Measurements from ENCODE around the gene APOB. TPM values are rescaled to one million over a fixed set of nuclear protein-coding genes. Genes with fewer than 3 reads are reported as not detected.

The APOB gene
- total and polyA plus RNA-seq, 2 of the 13 experiments (the other 11 are each of a cell fraction or from before 2014, with no cell fraction given) = 1,569 to 2,515 TPM

DNA sequence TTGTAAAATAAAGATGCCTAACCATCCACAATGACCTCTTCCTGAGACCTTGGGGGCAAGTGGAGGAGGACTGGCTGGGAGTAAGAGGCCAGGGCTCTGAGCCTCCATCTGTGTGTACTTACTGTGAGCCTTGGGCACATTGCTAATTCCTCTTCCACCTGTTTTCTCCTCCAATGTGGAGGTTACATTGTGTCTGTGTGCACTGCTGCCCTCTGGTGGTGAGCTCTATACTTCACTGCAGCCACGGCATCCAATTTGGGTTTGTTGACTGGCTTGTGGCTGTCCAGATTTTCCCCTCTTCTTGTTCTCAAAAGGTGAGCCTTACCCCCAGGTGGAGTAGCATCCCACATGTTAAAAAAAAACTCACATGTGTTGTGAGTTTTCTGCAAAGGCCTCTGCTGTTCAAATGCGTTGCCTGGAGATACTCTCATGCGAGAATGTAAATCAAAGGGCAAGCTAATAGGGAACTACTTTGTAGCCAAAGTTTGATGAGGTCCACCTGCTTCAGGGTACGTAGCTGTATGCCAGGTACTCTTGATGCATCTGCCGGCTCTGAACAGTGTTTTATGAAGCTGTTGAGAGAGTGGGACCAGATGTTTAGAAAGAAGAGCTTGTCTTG lies 80.8 kb downstream of the APOB start (continued):
- TF ChIP-seq ZNF713 (CRISPR knock-in tag; IDR thresholded peaks at IDR 0.05) (no peak), ZMYM3 (CRISPR knock-in tag; IDR thresholded peaks at IDR 0.05) (no peak), ERF (CRISPR knock-in tag; IDR thresholded peaks at IDR 0.05) (peak; percentile 65; the same call in 1 of the 2 replicates), HMGXB4 (CRISPR knock-in tag; IDR thresholded peaks at IDR 0.05; ENCODE audit: borderline replicate concordance in 1 of 2, low read depth in 1 of 2) (0 out of 4 replicates have a peak, but pooled peaks of 1 of the 2 experiments have one; percentile 54), MIER2 (CRISPR knock-in tag; IDR thresholded peaks at IDR 0.05) (peak; percentile 80; the same call in 1 of the 2 replicates), FOXA3 (CRISPR knock-in tag; IDR thresholded peaks at IDR 0.05) (peak; percentile 30; the same call in 1 of the 2 replicates), THAP11 (CRISPR knock-in tag; IDR thresholded peaks at IDR 0.05) (0 out of 2 replicates have a peak, but pooled peaks have one; percentile 27), ZNF644 (CRISPR knock-in tag; IDR thresholded peaks at IDR 0.05; ENCODE audit: low read depth) (no peak), SMAD9 (CRISPR knock-in tag; IDR thresholded peaks at IDR 0.05) (no peak), ZNF761 (CRISPR knock-in tag; conservative IDR thresholded peaks at IDR 0.05) (no peak), RAD21 (CRISPR knock-in tag; IDR thresholded peaks at IDR 0.05) (peak; percentile 86), XRCC5 (optimal IDR thresholded peaks at IDR 0.05; ENCODE audit: low read length) (peak; percentile 58), FOSL2 (CRISPR knock-in tag; IDR thresholded peaks at IDR 0.05) (peak; percentile 24; the same call in 1 of the 2 replicates), BRF2 (CRISPR knock-in tag; IDR thresholded peaks at IDR 0.05) (no peak), MIXL1 (CRISPR knock-in tag; IDR thresholded peaks at IDR 0.05) (peak; percentile 48; the same call in 1 of the 2 replicates), MNT (IDR thresholded peaks at IDR 0.05) (peak; percentile 81), FOXO1 (CRISPR knock-in tag; IDR thresholded peaks at IDR 0.05) (peak; percentile 66), RFX1 (IDR thresholded peaks at IDR 0.05) (no peak), GATAD2A (CRISPR knock-in tag; IDR thresholded peaks at IDR 0.05) (0 out of 2 replicates have a peak, but pooled peaks have one; percentile 15), IRF2 (CRISPR knock-in tag; IDR thresholded peaks at IDR 0.05) (0 out of 2 replicates have a peak, but pooled peaks have one; percentile 42), CBX1 (IDR thresholded peaks at IDR 0.05; ENCODE audit: low read depth) (no peak), RBM22 (optimal IDR thresholded peaks at IDR 0.05; ENCODE audit: low read length) (no peak)
- TF ChIP-seq, protein P1, sequence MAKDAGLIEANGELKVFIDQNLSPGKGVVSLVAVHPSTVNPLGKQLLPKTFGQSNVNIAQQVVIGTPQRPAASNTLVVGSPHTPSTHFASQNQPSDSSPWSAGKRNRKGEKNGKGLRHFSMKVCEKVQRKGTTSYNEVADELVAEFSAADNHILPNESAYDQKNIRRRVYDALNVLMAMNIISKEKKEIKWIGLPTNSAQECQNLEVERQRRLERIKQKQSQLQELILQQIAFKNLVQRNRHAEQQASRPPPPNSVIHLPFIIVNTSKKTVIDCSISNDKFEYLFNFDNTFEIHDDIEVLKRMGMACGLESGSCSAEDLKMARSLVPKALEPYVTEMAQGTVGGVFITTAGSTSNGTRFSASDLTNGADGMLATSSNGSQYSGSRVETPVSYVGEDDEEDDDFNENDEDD (CRISPR knock-in tag; IDR thresholded peaks at IDR 0.05; ENCODE audit: borderline replicate concordance) = no peak
- TF ChIP-seq, protein P2, sequence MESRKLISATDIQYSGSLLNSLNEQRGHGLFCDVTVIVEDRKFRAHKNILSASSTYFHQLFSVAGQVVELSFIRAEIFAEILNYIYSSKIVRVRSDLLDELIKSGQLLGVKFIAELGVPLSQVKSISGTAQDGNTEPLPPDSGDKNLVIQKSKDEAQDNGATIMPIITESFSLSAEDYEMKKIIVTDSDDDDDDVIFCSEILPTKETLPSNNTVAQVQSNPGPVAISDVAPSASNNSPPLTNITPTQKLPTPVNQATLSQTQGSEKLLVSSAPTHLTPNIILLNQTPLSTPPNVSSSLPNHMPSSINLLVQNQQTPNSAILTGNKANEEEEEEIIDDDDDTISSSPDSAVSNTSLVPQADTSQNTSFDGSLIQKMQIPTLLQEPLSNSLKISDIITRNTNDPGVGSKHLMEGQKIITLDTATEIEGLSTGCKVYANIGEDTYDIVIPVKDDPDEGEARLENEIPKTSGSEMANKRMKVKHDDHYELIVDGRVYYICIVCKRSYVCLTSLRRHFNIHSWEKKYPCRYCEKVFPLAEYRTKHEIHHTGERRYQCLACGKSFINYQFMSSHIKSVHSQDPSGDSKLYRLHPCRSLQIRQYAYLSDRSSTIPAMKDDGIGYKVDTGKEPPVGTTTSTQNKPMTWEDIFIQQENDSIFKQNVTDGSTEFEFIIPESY (CRISPR knock-in tag; IDR thresholded peaks at IDR 0.05) = peak; percentile 36; the same call in 1 of the 2 replicates

Measured in HepG2 (cell line).